KBM-7 (cell line): ENCODE data around the gene PSMG3.

Experiments
- DNase-seq: peaks from one replicate; pipeline ENCODE4 v3.0.0-alpha.2; 2015
- in situ Hi-C: fragments of 300-500 bp; cut with MboI; formaldehyde crosslinking; loops from 2 replicates; pipeline ENCODE4 v1.14.3; 2020; ENCODE audit warnings: low sequenced_read_pairs, low pct_unique_long_range_greater_than_20kb, mixed read lengths

PSMG3 gene

DNA sequence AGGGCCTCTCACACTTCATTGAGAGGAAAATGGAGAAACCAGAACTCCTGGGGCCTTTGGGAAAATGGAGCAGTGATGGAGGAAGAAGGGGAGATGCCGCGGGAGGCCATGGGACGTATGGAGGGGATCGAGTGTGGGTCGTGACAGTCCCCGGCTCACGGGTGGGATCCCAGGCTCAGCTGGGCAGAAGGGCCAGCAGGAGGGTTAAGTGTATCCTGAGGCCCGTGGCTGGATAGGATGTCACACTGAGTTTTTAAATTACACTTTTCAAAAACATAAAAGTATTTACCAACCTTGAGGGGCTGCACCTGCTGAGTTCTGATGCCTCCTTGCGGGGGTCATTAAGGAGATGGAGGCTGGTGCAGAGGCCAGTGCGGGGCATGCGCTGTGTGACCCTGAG is 28.0 kb upstream of the PSMG3 start:
- in situ Hi-C loops: no loop called here
- no peak for DNase-seq

DNA sequence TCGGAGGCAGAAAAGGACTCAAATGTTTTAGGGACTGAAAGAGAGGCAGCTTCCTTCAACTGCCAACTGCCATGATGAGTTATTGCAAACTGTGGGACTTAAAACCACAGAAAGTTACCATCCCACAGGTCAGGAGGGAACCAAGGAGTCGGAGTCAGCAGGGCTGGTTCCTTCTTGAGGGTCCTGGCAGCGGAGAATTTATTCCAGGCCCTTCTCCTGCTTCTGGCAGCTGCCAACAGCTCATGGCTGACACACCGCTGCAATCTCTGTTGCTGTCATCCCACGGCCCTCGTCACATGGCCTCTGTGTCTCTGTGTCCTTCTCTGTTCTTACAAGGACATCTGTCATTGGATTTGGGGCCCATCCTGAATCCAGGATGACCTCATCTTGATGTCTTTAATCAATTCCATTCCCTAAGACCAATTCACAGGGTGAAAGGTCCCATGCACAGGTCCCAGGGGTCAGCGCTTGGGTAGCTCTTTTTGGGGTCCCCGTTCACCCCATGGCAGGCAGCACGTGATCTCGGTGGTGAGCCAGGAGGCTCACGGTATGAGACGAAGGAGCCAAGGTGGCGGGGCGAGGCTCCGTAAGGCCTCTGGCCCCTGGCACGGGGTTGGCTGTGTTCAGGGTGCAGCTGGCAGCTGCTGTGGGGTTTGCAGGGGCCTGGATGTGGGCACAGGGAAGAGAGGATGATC is 27.4 kb upstream of the PSMG3 start:
- no peak for DNase-seq
- in situ Hi-C loops: no loop called here

DNA sequence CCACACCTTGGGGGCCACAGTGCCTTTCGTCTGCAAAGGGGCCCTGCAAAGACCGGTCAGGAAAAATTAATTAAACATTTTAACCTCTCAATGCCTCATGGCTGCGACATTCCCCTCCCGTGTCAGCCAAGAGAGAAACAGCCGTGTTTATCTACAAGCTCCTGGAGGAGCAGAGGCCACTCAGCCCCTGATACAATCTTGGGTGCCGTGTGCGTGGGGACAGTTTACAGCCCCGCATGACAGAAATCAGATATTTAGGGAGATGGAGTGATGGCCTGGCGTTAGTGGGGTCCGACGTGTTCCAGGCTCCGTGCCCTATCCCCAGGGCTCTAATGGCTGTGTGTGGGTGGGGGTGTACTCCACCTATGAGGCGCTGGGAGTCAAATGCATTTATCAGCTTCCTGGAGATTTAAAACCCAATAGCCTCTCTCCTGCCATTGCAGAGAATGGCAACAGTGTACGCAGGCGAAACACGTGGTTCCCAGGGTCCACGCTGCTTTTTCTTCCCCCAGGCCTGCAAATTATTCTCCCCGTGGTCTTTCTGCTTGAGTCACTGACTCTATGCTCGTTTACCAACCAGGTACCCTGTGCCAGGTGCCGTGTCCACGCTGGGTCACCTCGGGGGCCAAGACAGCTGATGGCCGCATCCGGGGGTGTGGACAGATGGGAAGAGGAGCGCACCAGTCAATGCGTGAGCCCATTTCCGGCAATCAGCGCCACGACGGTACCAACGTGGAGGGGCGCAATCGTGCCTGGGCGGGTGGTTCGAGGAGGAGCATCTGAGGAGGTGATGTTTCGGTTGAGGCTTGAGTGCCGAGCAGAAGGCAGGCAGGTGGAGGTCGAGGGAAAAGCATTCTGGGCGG is 26.6 kb upstream of the PSMG3 start:
- DNase-seq: no peak
- in situ Hi-C loops: no loop called here

DNA sequence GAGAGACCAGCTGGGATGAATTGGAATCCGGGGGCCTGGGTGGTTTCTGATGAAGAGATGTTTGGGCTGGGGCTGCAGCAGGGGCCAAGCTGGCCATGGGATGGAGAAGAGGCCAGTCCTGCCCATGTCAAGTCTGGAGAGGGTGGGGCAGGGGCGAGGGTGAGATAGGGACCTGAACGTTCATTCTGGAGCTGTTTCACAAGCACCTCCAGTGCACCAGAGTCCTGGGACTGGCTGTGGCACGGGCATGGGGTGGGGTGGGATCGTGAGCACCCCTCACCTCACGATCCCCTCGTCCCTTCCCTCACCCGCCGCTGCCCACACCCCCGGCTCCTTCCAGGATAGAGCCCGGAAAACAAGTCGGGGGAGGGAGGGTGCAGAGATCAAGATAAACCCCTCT is 25.8 kb upstream of the PSMG3 start:
- DNase-seq: no peak
- in situ Hi-C loops: no loop called here

DNA sequence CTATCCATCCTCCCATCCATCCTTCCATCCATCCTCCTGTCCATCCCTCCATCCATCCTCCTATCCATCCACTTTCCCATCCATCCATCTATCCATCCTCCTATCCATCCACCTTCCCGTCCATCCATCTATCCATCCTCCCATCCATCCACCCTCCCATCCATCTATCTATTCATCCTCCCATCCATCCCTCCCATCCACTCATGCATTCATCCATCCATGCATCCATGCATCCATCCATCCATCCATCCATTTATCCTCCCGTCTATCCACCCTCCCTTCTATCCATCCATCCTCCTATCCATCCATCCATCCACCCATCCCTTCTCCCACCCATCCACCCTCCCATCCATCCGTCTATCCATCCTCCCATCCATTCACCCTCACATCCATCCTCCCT is 25.2 kb upstream of the PSMG3 start:
- in situ Hi-C loops: no loop called here
- DNase-seq: no peak

DNA sequence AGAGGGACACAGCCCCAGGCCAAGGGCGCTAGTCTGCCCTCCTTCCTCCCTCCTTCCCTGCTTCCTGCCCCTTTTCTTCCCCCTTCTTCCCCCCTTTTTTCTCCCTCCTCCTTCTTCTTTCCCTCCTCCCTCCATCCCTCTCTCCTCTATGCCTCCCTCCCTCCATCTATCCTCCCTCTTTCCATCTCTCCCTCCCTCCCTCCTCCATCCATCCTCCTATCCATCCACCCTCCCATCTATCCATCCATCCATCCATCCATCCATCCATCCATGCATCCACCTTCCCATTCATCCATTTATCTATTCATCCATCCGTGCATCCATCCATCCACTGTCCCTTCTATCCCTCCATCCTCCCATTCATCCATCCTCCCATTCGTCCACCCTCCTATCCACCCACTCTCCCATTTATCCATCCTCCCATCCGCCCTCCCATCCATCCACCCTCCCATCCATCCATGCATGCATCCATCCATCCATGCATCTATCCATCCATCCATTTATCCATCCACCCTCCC is 24.1 kb upstream of the PSMG3 start:
- no peak for DNase-seq
- in situ Hi-C loops: no loop called here

DNA sequence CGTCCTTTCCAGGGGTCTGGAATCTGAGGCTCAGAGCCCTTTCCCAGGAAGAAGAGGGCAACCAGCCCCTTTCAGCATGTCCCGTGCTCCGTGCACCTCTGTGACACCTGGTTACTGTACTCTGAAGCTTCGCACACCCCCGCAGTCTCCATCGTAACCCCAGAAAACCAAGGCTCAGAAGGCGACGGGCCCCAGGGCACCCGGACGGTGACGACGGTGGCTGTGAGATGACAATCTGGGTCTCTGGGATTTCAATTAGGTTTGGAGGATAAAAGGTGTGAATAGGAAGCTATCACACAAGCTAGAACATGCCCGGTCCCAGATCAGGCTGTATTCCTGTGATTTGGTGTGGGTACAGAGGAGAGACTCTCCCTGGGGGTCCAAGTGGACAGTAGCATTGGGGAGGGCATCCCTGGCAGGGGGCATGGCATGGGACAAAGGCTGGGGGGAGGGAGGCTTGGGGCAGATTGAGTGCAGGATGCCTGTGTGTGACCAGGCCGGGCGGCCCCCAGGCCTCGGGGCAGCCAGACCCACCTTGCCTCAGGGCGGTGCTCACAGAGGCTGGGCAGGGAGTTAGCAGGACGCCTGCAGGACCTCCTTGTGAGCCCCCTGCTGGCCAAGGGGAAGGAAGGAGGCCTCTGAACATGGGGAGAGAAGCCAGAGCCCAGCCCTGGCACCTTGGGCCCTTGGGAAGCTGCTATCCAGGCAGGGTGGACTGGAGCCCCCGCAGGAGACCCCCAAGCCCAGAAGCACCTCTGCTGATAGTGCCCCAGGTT is 23.4 kb upstream of the PSMG3 start:
- in situ Hi-C loops: no loop called here
- DNase-seq: no peak

DNA sequence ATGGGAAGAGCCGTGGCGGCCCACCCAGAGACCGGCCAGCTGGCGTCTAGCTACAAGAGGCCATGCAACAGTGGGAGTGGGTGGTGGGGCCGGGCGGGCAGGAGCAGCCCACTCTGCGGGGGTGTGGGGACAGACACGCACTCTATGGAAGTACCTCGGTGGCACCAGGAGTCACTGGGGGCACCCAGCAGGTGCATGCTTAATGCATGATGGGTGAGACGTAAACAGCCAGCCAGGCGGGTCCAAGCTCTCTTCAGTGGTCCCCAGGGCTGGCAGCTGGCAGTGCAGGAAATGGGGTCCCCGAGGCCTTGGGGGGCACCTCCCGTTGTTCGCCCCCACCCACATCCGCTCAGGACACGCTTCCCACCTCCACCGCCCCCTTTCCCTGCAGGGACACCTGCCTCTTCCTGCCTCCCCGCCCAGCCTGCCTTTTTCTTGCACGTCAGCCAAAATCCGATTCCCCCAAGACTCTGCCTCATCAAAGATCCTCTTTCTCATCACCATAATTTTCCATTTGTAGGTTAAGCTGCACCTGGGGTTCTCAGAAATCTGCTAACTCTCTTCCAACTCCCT is 22.6 kb upstream of the PSMG3 start:
- in situ Hi-C loops: no loop called here
- DNase-seq: no peak

DNA sequence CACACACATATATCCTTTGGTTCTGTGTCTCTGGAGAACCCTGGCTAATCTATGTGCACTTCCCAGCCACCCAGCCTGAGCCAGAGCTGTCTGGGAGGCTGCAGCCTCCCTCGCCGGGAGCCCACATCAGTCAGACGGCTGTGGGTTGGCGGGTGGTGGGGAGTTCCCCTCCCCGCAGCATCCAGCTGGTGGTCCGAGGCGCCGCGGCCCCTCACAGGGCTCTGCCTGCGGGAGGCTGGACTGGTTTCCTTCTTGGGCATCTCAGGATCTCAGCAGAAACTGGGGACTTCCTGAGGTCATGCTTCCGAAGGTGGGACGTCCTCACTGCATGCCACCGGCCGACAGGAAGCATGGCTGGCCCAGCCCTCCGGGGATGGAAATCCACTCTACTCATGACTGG is 22.0 kb upstream of the PSMG3 start:
- no peak for DNase-seq
- in situ Hi-C loops: no loop called here

DNA sequence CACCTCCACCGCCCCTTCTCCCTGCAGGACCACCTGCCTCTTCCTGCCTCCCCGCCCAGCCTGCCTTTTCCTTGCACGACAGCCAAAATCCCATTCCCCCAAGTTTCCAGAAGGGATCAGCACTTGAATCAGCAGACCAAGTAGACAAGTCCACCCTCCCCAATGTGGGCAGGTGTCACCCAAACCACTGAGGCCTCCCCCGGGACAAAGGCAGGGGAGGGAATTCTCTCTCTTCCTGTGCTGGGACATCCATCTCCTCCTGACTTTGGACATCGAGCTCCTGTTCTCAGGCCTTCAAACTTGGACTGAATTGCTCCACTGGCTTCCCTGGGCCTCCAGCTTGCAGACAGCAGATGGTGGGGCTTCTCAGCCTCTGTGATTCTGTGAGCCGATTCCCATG is 21.6 kb upstream of the PSMG3 start:
- in situ Hi-C loops: no loop called here
- no peak for DNase-seq

DNA sequence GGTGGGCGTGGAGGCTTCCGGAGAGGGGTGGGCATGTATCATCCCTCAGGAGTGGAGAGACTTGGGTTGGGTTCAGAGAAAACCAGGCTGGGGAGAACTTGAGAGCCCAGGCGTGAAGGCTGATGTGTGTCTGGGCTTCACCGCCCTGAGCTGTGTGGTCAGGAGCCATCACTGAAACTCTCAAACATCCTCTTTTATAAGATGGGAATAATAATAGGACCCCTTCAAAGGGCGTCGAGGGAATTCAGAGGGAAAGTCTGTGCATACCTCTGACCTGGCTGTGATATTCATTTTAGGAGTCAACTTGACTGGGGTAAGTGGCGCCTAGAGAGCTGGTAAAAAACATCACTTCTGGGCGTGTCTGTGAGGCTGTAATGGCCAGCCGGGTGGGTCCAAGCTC is 21.1 kb upstream of the PSMG3 start:
- in situ Hi-C loops: no loop called here
- DNase-seq: no peak

DNA sequence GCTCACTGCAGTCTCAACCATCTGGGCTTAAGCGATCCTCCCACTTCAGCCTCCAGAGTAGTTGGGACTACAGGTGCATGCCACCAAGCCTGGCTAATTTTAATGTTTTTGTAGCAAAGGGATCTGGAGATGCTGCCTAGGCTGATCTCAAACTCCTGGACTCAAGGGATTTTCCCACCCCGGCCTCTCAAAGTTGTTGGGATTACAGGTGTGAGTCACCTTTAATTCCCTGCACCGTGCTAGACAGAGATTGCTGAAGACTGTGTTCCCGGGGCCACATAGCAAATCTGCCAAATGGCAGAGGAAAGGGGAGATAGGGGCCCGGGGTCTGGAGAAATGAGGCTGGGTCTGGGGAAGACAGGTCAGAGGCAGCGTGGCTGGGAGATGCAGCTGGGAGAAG is 20.6 kb upstream of the PSMG3 start:
- in situ Hi-C loops: no loop called here
- DNase-seq: no peak

DNA sequence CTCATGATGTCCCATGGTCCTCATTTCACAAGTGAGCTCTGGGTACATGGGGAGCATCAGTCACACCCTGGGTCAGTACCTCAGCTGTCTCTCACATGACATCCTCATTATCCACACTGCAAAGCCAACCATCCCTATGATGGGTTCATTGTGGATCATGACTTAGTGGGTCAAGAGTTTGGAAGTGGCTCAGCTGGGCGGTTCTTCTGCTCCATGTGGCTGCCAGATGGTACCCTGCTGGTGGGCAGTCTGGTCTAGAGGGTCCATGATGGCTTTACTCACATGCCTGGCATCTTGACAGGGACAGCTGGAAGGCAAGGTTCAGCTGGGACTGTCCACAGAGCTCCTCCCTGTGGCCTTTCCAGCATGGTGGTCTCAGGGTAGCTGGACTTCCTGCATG is 19.1 kb upstream of the PSMG3 start:
- in situ Hi-C loops: no loop called here
- DNase-seq: no peak

DNA sequence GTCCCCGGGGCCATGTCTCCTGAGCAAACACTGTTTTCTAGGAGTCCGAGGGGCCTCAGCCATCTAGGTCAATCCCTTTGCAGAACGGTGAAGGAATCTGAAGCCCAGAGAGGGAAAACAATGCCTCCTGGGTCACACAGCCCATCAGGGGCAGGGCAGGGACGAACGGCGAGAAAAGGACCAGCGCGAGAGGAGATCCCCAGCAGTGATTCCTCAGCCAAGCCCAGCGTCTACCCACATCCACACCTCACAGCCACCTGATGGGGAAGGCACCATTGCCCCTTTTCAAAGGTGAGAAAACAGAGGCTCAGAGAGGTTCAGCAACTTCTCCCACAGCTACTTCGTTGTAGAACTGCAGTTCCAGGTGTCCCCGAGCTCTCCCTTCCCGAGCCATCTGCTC is 17.9 kb upstream of the PSMG3 start:
- in situ Hi-C loops: no loop called here

DNA sequence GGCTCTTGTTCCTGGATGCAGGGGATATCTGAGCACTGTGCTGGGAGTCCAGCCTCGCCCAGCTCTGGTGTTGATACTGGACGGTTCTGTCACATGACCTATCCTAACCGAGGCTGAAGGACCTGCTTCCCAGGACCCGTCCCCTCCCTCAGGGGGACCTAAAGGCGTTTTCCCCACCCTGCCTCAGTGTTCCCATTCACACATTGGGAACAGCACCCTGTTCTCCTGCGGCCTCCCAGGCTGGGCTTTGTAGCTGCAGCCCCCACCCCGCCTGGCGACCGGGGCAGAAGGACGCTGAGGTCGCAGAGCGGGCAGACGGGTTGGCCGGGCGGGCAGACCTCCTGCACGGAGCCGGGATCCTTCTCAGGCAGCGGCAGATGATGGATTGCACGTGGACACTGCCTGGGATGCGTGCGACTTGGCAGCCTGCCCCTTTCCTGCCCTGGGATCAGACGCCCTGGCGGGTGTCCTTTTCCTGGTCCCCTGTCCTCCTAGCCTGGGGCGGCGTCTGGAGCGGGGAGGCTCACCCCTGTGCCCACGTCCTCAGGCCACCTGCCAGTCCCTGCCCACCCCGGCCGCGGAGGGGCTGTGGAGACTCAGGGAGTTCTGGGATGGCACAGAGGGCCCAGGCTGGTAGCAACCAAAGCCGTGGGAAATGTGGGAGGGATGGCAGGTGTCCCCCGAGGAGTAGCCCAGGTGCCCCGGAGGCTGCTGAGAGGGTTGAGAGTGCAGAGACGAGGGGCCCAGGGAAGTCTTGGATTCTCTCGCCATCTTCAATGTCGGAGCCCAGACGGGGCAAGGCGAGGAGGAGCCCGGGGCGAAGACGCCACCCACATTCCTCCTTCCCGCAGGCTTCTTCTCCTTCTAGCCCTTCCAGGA is 17.2 kb upstream of the PSMG3 start:
- in situ Hi-C loops: no loop called here
- no peak for DNase-seq

More for the DNA sequence above, 17.9 kb upstream of the PSMG3 start:
- no peak for DNase-seq

DNA sequence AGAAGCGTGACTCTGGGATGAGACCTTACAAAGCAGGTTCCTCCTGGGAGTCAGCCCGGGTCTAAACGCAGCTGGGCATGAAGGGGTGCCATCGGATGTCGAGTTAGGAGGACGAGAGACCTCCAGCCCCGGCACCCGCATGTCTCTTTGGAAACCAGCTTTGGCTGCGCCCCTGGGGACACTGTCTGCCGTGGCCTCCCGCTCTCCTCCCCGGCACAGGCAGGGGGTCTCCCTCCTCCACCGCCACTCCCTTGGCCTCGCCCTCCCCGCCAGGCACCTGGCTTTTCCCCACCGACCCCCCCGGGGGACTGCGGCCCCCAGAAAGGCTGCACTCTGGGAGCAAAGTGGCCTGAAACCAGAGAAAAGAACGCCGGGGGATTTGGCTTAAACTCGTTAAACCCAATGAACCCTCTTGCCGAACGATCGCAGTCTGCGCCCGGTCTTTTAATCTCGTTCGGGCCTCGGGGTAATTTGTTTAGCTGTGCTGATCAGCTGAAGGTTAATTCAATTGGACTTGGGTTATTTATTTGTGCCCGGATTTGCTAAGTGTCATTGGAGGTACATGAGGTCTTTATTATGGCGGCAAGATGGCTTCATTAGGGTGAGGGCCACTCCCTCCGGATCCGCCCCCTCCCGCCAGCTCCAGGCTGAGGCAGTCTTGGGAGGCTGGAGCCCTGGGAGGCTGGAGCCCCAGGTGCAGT is 16.4 kb upstream of the PSMG3 start:
- in situ Hi-C loops: no loop called here
- no peak for DNase-seq

DNA sequence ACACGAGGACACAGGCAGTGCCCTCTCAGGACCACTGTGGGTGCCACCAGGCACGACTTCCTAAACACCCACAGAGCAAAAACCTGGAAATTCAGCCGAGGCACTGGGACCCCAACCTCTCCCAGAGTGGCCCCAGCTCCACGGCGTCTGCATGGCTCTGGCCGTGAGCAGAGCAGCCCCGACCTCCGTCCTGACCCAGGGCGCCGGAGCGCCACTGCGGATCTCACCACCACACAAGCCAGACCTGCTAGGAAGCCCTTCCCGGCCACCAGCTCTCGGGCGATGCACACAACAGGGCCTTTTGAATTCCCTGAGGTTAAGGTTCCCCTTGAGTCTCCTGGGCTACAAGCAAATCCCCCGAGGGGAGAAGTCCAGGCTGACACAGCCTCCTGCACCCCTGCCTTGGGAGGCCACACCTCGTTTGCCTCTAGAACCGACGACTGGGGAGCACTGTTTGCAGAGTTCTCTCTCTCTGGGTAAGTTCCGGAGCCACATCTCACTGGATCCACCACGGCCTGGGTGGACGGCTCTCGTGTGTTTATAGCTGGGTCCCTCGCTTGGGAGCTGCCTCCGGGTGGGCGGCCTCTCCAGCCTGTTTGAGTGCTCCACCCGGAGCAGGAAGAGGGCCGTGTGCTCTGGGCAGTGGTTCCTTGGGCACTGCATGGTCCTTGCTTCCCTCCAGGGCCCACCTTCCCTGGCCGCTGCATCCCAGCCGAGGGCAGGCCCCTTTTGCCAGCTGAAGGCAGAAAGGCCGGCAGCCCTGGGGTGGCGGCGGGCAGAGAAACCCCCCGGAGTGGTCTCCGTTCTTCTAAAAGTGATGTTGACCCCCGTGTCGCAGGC is 15.5 kb upstream of the PSMG3 start:
- in situ Hi-C loops: no loop called here
- DNase-seq: no peak
